ENCODE data around the gene CACNA1C. TPM values are rescaled to one million over a fixed set of nuclear protein-coding genes. Genes with fewer than 3 reads are reported as not detected.

CACNA1C gene
- total RNA-seq, 6 donors from 2014 or later, result 5.2 to 45.1 (median 8.8) TPM

GRCh38 chr12:2156333-2156732 is 103.5 kb downstream of the CACNA1C start:
- H3K4me1 ChIP-seq, result peaks cover 5 to 15% (median 8%) of the 10 kb centered on the region in 4 donors
- no peaks in the 10 kb centered on the region for H3K9me3 ChIP-seq
- no peak for TF ChIP-seq EP300 (IDR thresholded peaks at IDR 0.05)
- H3K27me3 ChIP-seq, result no peaks in the 10 kb centered on the region
- H3K27ac ChIP-seq, result no peak overlapping the region
- 77 to 80% methylated on average over 5 of the region's 5 CpGs for WGBS, 2 donors
- DNase-seq, result no peak
- no peaks in the 10 kb centered on the region for H3K36me3 ChIP-seq
- ATAC-seq (ENCODE audit: low FRiP score in 2 of 2), result no peak
- no peak overlapping the region for H3K4me3 ChIP-seq

- ATAC-seq (ENCODE audit: low FRiP score in 2 of 2), result no peak
- Histone ChIP-seq H3K36me3 (no peaks in the 10 kb centered on the region), H3K4me3 (no peak overlapping the region), H3K27me3 (no peaks in the 10 kb centered on the region), H3K27ac (no peak overlapping the region), H3K4me1 (peaks cover 0 to 21% (median 8%) of the 10 kb centered on the region in 4 donors), H3K9me3 (no peaks in the 10 kb centered on the region)
- DNase-seq, result no peak
- TF ChIP-seq POLR2AphosphoS5 (IDR thresholded peaks at IDR 0.05) (no peak), CTCF (IDR thresholded peaks at IDR 0.05) (no peak), EP300 (IDR thresholded peaks at IDR 0.05) (no peak), POLR2A (IDR thresholded peaks at IDR 0.05) (no peak)
- 80 to 84% methylated on average over 7 of the region's 7 CpGs for WGBS, 2 donors
These were observed 107.3 kb downstream of the CACNA1C start for GRCh38 chr12:2160043-2160442.

- ATAC-seq (ENCODE audit: low FRiP score in 2 of 2), result peak in 1 of 2 donors; percentile 51
- H3K9me3 ChIP-seq, result peaks cover 0 to under 1% (median 0%) of the 10 kb centered on the region in 4 donors
- H3K27me3 ChIP-seq, result no peaks in the 10 kb centered on the region
- no peaks in the 10 kb centered on the region for H3K36me3 ChIP-seq
- H3K4me3 ChIP-seq, result no peak overlapping the region
- peaks cover 0 to 21% (median 8%) of the 10 kb centered on the region in 4 donors for H3K4me1 ChIP-seq
- H3K27ac ChIP-seq, result peak overlapping the region; percentile 6 to 63 (median 38)
- peak in 1 of 2 donors; percentile 32 for DNase-seq
- WGBS, 2 donors, result 50 to 54% methylated on average over 8 to 10 of the region's 10 CpGs
- TF ChIP-seq POLR2AphosphoS5 (IDR thresholded peaks at IDR 0.05) (no peak), CTCF (IDR thresholded peaks at IDR 0.05) (no peak), POLR2A (IDR thresholded peaks at IDR 0.05) (no peak), EP300 (IDR thresholded peaks at IDR 0.05) (no peak)
These were observed 108.7 kb downstream of the CACNA1C start for GRCh38 chr12:2161473-2161872.

- ATAC-seq (ENCODE audit: low FRiP score in 2 of 2) (peak; percentile 66 to 93), DNase-seq (peak in 1 of 2 donors; percentile 37)
- Histone ChIP-seq H3K4me1 (peaks cover 0 to 21% (median 8%) of the 10 kb centered on the region in 4 donors), H3K4me3 (no peak overlapping the region), H3K27ac (peak overlapping the region in 3 of 4 donors; percentile 6 to 64 (median 52)), H3K36me3 (no peaks in the 10 kb centered on the region), H3K27me3 (no peaks in the 10 kb centered on the region), H3K9me3 (peaks cover 0 to 15% (median 0%) of the 10 kb centered on the region in 4 donors)
- TF ChIP-seq EP300 (IDR thresholded peaks at IDR 0.05), result no peak
- peak in 1 of 2 donors; percentile 29 for TF ChIP-seq POLR2AphosphoS5 (IDR thresholded peaks at IDR 0.05)
- 48 to 73% methylated on average over 17 of the region's 17 CpGs for WGBS, 2 donors
These were observed 110.6 kb downstream of the CACNA1C start for GRCh38 chr12:2163177-2163941.

GRCh38 chr12:2165021-2165420 is 112.2 kb downstream of the CACNA1C start:
- DNase-seq, result no peak
- no peak overlapping the region for H3K4me3 ChIP-seq
- H3K27me3 ChIP-seq, result no peaks in the 10 kb centered on the region
- H3K27ac ChIP-seq, result no peak overlapping the region
- peaks cover 0 to 15% (median 0%) of the 10 kb centered on the region in 4 donors for H3K9me3 ChIP-seq
- H3K4me1 ChIP-seq, result peaks cover 0 to 21% (median 12%) of the 10 kb centered on the region in 4 donors
- TF ChIP-seq POLR2A (IDR thresholded peaks at IDR 0.05), result no peak
- TF ChIP-seq EP300 (IDR thresholded peaks at IDR 0.05), result no peak
- no peak for TF ChIP-seq POLR2AphosphoS5 (IDR thresholded peaks at IDR 0.05)
- H3K36me3 ChIP-seq, result no peaks in the 10 kb centered on the region
- no peak for ATAC-seq (ENCODE audit: low FRiP score in 2 of 2)

DNA sequence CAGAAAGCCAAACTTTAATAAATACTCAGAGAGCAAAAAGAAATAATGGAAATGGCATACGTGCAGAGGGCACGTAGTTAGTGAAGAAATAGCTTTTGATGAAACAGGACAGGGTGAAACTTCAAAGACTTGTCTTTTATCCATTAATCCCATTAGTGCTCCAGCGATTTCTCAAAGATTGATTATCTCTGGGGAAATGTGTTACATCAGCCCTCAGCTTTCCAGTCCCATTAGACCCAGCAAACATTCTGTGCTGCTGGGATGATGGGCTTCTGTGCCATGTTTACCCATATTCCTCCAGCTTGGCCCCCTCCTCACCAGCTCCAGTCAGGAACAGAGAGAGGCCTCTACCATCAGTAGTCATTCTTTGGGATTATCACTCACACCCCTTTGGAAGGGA is 113.1 kb downstream of the CACNA1C start:
- TF ChIP-seq CTCF (IDR thresholded peaks at IDR 0.05) (no peak), EP300 (IDR thresholded peaks at IDR 0.05) (no peak), POLR2AphosphoS5 (IDR thresholded peaks at IDR 0.05) (no peak), POLR2A (IDR thresholded peaks at IDR 0.05) (no peak)
- no peak for DNase-seq
- no peak for ATAC-seq (ENCODE audit: low FRiP score in 2 of 2)
- Histone ChIP-seq H3K27me3 (no peaks in the 10 kb centered on the region), H3K27ac (no peak overlapping the region), H3K9me3 (peaks cover 0 to 15% (median 0%) of the 10 kb centered on the region in 4 donors), H3K36me3 (no peaks in the 10 kb centered on the region), H3K4me1 (peaks cover 0 to 21% (median 12%) of the 10 kb centered on the region in 4 donors), H3K4me3 (no peak overlapping the region)
- 75 to 77% methylated on average over 3 of the region's 3 CpGs for WGBS, 2 donors

All from upper lobe of left lung (tissue), 6 donors.